ENCODE results near the gene ESYT1. TPM values are rescaled to one million over a fixed set of nuclear protein-coding genes. Genes with fewer than 3 reads are reported as not detected.

ESYT1 gene
- total and polyA plus RNA-seq, 9 of the 15 experiments (the other 6 are each of a cell fraction or from before 2014, with no cell fraction given) = 132 to 420 (median 164) TPM

DNA sequence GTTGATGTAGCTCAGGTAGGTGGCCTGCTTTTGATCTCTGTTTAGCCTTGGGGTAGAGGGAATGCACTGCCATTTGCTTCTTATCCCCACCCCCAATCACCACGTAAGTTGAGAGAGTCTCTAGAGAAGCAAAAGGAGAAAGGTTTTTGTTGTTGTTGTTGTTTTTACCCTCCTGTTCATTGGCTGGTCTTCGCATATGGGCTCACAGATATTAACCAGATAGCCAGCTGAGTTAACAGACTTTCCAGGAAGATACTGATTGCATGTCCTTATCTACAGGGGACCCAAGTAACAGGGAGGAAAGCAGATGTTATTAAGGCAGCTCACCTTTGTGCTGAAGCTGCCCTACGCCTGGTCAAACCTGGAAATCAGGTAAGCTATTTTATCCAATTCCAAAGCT, 20.8 kb upstream of the ESYT1 start (continued):
- TF ChIP-seq, protein P1, sequence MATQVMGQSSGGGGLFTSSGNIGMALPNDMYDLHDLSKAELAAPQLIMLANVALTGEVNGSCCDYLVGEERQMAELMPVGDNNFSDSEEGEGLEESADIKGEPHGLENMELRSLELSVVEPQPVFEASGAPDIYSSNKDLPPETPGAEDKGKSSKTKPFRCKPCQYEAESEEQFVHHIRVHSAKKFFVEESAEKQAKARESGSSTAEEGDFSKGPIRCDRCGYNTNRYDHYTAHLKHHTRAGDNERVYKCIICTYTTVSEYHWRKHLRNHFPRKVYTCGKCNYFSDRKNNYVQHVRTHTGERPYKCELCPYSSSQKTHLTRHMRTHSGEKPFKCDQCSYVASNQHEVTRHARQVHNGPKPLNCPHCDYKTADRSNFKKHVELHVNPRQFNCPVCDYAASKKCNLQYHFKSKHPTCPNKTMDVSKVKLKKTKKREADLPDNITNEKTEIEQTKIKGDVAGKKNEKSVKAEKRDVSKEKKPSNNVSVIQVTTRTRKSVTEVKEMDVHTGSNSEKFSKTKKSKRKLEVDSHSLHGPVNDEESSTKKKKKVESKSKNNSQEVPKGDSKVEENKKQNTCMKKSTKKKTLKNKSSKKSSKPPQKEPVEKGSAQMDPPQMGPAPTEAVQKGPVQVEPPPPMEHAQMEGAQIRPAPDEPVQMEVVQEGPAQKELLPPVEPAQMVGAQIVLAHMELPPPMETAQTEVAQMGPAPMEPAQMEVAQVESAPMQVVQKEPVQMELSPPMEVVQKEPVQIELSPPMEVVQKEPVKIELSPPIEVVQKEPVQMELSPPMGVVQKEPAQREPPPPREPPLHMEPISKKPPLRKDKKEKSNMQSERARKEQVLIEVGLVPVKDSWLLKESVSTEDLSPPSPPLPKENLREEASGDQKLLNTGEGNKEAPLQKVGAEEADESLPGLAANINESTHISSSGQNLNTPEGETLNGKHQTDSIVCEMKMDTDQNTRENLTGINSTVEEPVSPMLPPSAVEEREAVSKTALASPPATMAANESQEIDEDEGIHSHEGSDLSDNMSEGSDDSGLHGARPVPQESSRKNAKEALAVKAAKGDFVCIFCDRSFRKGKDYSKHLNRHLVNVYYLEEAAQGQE (IDR thresholded peaks at IDR 0.05; ENCODE audit: borderline replicate concordance) = no peak
- TF ChIP-seq, protein P1 (CRISPR knock-in tag; IDR thresholded peaks at IDR 0.05; ENCODE audit: low read depth) = no peak
- TF ChIP-seq ESRRA (IDR thresholded peaks at IDR 0.05; ENCODE audit: borderline replicate concordance, low read depth) = no peak
- no peak for TF ChIP-seq MTA3 (IDR thresholded peaks at IDR 0.05; ENCODE audit: borderline replicate concordance)
- TF ChIP-seq, protein P2, sequence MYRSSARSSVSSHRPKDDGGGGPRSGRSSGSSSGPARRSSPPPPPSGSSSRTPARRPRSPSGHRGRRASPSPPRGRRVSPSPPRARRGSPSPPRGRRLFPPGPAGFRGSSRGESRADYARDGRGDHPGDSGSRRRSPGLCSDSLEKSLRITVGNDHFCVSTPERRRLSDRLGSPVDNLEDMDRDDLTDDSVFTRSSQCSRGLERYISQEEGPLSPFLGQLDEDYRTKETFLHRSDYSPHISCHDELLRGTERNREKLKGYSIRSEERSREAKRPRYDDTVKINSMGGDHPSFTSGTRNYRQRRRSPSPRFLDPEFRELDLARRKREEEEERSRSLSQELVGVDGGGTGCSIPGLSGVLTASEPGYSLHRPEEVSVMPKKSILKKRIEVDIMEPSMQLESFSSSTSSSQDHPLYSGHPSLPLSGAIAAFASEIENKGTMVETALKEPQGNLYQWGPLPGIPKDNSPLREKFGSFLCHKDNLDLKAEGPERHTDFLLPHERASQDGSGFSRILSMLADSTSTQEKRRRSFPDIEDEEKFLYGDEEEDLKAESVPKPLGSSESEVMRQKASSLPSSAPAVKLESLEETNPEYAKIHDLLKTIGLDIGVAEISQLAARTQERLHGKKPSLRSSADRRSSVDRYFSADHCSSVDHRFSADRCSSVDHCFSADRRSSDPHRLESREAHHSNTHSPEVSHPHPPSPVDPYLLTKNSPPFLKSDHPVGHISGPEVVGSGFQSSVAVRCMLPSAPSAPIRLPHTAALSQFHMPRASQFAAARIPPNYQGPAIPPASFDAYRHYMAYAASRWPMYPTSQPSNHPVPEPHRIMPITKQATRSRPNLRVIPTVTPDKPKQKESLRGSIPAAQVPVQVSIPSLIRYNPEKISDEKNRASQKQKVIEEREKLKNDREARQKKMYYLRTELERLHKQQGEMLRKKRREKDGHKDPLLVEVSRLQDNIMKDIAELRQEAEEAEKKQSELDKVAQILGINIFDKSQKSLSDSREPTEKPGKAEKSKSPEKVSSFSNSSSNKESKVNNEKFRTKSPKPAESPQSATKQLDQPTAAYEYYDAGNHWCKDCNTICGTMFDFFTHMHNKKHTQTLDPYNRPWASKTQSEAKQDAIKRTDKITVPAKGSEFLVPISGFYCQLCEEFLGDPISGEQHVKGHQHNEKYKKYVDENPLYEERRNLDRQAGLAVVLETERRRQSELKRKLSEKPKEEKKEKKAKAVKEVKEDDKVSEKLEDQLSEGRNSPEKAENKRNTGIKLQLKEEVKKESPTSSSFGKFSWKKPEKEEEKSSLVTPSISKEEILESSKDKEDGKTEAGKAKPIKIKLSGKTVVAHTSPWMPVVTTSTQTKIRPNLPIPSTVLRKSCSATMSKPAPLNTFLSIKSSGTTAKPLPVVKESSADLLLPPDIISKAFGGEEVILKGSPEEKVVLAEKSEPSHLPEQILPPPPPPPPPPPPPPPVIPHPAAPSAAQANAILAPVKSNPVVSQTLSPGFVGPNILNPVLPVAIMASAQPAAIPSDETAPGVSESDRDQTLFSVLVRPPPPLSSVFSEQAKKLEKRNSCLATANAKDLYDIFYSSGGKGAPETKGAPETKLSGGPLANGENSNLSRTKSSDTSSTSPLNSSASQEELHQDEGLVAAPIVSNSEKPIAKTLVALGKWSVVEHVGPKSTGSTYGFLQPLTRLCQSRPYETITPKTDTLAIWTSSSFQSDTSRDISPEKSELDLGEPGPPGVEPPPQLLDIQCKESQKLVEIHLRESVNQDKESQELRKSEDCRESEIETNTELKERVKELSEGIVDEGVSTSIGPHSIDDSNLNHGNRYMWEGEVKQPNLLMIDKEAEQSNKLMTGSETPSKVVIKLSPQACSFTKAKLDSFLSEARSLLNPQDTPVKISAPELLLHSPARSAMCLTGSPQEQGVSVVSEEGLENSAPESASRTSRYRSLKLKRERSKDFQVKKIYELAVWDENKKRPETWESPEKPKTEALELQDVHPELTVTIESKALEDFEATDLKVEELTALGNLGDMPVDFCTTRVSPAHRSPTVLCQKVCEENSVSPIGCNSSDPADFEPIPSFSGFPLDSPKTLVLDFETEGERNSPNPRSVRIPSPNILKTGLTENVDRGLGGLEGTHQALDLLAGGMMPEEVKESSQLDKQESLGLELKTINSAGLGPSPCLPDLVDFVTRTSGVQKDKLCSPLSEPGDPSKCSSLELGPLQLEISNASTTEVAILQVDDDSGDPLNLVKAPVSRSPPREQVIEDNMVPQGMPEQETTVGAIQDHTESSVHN (IDR thresholded peaks at IDR 0.05; ENCODE audit: borderline replicate concordance in 1 of 2, low read depth in 1 of 2) = no peak
- TF ChIP-seq MIER1 (IDR thresholded peaks at IDR 0.05; ENCODE audit: low read depth) = no peak
- peak; percentile 23; the same call in 1 of the 2 replicates for TF ChIP-seq MTA1 (IDR thresholded peaks at IDR 0.05; ENCODE audit: borderline replicate concordance)
- no peak for TF ChIP-seq ZNF717 (CRISPR knock-in tag; IDR thresholded peaks at IDR 0.05)
- TF ChIP-seq DIDO1 (tag; IDR thresholded peaks at IDR 0.05; ENCODE audit: low read depth) = no peak
- no peak for TF ChIP-seq ZKSCAN3 (CRISPR knock-in tag; IDR thresholded peaks at IDR 0.05)
- no peak for TF ChIP-seq SRSF9 (IDR thresholded peaks at IDR 0.05; ENCODE audit: borderline replicate concordance, low read depth, low read length)
- TF ChIP-seq ETV5 (CRISPR knock-in tag; IDR thresholded peaks at IDR 0.05; ENCODE audit: low read depth) = no peak
- peak; percentile 39; the same call in 1 of the 2 replicates for TF ChIP-seq PML (IDR thresholded peaks at IDR 0.05; ENCODE audit: low read length)
- TF ChIP-seq TRIM24 (IDR thresholded peaks at IDR 0.05) = peak; percentile 69 to 79

Measured in K562 (cell line).